HG02885 (cell line): ENCODE data around the gene TEAD4.

ENCODE experiments used
- ATAC-seq: cut with Tn5 transposase; IDR thresholded peaks from one replicate; pipeline ENCODE4 v1.9.1; 2021; ENCODE audit warnings: mild to moderate bottlenecking; ENCODE audit not compliant: unreplicated experiment, poor library complexity

Gene TEAD4

GRCh38 chr12:2959505-2960389 is 550 bp downstream of the TEAD4 start:
- ATAC-seq: peak; percentile 56

- no peak for ATAC-seq
Observed at GRCh38 chr12:2960390-2960956, 1.3 kb downstream of the TEAD4 start.

GRCh38 chr12:2960996-2961616 is 1.9 kb downstream of the TEAD4 start:
- ATAC-seq: no peak

DNA sequence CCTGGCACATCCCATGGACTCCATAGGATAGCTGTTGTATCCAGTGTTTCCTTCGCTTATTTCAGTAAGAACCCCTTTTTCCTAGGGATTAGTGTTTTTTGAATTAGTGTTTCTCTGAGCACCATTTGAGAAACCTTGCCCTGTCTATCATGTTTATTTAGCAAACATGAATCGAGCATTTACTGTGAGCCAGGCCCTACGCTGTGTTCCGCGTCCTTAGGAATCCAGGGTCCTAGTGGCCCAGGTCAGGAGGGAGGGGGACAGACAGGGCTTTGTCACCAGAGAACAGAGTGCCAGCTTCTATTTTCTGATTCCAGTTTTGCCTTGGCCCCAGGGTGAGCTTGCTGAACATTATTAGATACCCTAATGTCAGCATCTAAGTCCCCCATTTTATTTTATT is 2.5 kb downstream of the TEAD4 start:
- no peak for ATAC-seq

- no peak for ATAC-seq
Observed at GRCh38 chr12:2963154-2963759, 4.1 kb downstream of the TEAD4 start.

GRCh38 chr12:2963760-2964292 is 4.6 kb downstream of the TEAD4 start:
- ATAC-seq: no peak

DNA sequence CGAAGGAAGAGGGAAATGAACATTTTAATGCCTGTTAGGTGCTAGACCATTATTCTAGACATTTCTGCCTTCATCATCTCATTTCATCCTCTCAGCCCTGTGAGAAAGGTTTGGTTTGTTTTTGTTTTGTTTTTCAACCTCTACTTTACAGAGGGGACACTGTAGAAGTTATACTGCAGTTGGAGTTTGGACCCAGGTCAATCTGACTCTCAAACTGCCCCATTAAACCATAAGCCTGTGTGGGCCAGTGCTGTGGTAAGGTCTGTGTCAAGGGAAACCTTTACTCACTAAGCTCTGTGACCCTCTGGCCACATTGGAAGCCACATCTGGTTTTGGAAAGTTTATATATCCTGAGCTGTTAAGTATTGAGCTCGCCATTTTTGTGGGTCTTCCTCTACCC is 8.5 kb downstream of the TEAD4 start:
- ATAC-seq: no peak

- ATAC-seq: no peak
Observed at GRCh38 chr12:2970744-2971143, 11.5 kb downstream of the TEAD4 start.

DNA sequence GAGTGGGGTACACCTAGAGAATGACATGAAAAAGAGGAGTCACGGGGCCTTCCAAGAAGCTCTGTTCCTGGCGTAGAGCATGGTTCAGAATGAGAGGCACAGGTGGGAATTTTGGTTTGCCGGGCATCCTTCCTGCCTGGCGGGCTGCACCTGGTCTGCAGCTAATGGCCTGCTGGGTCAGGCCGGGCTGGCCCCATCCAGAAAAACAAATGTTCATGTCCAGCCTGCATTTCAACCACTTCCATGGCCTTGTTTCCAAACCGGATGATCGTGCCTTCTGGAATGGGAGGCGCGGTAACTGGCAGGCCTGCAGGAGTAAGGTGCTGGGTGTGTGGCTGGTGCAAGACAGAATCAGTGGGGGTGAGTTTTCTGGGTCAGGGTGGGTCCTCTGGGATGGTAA is 14.4 kb downstream of the TEAD4 start:
- no peak for ATAC-seq

DNA sequence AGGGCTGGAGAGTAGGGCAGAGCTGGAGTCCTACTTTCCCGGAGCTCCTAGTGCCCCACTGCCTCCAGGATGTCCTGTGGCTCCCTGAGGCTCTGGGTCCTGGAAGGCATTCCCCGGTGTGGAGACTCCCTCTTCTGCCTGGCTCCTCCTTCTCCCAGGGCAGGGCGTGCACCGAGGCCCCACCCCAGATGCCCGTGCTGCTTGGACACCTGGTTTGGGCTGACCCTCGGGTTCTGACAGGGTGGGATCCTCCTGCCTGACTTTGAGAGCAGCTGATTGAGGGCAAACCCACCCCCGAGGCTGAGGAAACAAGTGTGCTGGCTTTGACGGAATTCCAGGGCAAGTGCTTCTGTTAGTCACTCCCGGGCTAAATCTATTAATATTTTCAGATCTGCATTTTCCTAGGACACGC is 15.4 kb downstream of the TEAD4 start:
- no peak for ATAC-seq

DNA sequence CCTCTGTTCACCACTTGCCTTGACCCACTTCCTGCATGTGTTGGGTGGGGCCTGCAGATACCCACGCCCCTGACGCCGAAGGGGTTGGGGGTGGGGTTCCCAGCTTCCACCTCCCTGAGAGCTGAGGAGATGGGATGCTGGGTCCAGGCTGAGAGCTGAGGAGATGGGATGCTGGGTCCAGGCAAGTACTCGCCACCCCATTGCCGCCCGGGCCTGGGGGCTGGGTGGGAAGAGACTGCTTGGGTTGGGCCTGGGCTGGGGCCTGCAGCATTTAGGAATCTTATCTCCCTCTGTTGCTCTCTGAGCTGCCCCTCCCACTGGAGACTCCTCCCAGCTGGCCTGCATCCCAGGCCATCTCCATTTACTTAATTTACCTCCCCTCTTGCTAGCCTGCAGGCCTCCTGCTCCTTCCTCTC is 17.4 kb downstream of the TEAD4 start:
- ATAC-seq: no peak

- no peak for ATAC-seq
Observed at GRCh38 chr12:2977776-2978175, 18.6 kb downstream of the TEAD4 start.

DNA sequence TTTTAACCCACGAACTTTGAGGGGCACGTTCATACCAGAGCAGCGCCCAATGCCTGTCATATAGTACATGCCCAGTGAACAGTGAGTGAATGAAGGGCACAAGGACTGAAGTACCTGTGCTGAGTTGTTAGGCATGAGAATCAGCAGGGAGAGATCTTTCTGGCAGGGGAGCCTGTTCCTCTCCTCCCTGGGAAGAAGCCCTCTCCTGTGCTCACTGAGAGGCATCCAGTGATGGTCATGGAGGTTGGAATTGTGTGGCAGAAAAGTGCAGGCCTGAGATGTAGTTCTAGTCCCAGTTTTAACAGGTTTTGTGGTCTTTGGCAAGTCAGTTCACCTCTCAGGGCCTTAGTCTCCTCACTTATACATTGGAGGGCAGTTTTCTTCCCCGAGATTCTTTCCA is 20.6 kb downstream of the TEAD4 start:
- ATAC-seq: no peak

GRCh38 chr12:2980630-2981029 is 21.4 kb downstream of the TEAD4 start:
- no peak for ATAC-seq

DNA sequence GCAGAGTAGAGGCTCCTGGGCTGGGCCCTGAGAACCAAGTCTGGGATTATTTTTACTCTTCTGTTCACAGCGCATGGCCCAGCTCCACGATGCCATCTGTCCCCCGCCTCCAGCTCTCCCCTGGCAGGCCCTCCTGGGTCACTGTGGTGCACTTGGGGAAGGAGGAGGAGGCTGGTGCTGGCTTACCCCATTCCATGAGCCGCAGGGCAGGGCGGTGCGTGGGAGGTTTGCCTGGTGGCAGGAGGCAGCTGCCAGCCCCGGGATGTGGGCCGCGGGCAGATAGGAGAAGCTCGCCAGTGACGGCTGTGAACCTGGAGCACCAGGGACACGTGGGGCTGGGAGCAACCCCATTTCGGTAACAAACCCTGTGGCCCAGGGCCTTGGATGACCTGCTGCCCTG is 23.2 kb downstream of the TEAD4 start:
- ATAC-seq: no peak

DNA sequence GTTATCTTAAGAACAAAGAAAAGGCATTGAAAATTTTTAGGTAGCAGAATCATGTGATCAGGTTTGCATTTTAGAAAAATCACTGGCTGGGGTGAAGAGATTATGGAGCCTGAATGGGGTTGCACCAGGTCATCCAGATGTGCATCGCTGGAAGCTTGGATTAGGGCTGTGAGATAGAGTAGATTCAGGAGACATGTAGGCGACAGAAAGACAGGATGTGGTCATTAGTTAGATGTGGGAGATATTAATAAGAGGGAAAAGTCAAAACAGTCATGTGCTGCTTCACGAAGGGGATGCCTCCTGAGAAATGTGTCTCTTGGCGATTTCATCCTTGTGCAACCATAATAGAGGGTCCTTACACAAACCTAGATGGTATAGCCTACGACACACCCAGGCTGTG is 25.1 kb downstream of the TEAD4 start:
- no peak for ATAC-seq

DNA sequence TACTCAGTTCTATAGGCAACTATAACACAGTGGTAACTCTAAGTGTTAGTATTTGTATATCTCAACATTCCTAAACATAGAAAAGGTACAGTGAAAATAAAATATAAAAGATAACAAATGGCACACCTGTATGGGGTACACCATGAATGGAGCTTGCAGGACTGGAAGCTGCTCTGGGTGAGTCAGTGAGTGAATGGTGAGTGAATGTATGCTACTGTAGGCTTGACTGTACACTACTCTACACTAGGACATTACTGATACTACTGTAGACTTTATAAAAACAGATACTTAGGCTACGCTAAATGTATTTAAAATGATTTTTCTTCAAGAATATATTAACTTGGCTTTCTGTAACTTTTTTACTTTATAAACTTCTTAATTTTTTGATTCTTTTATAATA is 25.5 kb downstream of the TEAD4 start:
- ATAC-seq: no peak

DNA sequence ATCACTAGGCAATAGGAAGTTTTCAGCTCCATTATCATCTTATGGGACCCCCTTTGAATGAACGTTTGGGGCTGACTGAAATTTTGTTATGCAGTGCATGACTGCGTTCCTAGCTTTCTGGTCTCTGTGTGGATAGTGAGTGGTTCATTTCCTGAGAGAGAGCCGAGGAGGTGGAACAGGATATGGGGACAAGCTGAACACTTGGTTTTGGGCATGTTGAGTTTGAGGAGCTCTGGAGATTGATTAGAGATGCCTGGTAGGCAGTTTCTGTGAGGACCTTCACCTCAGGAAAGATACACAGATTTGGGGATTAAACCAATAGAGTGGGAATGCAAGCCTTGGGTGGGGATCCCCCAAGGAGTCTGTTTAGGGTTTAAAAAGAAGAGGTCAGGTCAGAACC is 27.7 kb downstream of the TEAD4 start:
- ATAC-seq: no peak

GRCh38 chr12:2988494-2988893 is 29.3 kb downstream of the TEAD4 start:
- no peak for ATAC-seq

DNA sequence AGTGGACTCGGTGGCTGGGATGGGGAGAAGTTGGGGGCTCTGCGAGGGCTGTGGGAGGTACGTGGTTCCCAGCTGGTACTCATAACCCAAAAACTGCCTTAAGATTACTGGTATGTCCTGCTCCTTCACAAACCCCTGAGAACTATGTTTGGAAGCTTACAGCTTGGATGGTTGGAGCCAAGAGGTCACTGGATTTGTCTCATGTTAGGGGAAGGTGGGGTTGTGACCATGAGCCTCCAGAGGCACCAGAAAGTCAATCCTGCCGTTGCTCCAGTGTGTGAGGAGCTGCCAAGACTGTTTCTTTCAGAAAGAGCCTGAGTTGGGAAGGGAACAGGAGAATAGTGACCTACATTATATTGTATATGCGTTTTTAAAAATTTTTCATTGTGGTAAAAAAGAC is 33.5 kb downstream of the TEAD4 start:
- ATAC-seq: no peak
